Measurements from ENCODE around the gene ADPRH.

DNA sequence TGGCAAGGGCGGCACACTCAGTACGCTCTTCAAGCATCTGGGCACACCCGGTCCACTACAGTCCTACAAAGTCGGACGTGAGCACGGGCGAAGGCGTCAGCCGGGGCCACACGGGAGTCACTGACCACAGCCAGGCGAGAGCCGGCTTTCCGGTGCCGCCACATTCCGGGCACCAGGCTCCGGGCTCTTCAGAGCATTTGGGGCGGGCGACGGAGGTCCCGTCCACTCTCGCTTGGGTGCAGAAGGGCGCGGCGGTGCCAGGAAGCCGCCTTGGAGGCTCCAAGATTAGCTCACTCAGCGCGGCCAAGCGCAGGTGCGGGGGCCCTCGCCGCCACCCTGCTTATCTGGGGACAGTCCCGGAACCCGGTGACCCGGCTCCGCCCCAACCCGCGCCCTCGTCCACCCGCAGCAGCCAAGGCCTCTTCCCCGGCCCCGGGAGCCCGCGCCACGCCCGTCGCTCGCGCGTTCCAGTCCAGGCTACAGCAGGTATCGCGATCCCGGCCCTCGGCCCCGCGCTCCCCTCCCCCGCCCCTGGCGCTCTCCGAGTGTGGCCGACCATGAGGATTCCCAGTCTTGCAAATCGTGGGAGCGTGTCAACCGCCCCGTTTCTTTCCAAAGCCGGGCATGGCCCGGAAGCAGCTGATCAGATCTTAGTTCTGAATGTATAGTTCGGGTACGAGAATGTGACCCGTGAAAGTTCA is at the start of gene ADPRH:
- no peak for TF ChIP-seq CTCF (IDR thresholded peaks at IDR 0.05)
- no peak for TF ChIP-seq IRF2 (CRISPR knock-in tag; IDR thresholded peaks at IDR 0.05; ENCODE audit: borderline replicate concordance, low read depth)
- no peak for TF ChIP-seq E2F1 (CRISPR knock-in tag; IDR thresholded peaks at IDR 0.05)
